ENCODE data around the gene ALPI.

- TF ChIP-seq CTCF (IDR thresholded peaks at IDR 0.05): no peak
- TF ChIP-seq EZH2phosphoT487 (IDR thresholded peaks at IDR 0.05): no peak
Observed at GRCh38 chr2:232493701-232494474, 37.9 kb downstream of the ALPI start.
